Measurements from ENCODE around the gene ERN1.
"Not testable (repeated sequence)": the region's sequence is repeated elsewhere in the genome, so short reads cannot be mapped to it uniquely, and the experiment has no call there.

Gene ERN1

DNA sequence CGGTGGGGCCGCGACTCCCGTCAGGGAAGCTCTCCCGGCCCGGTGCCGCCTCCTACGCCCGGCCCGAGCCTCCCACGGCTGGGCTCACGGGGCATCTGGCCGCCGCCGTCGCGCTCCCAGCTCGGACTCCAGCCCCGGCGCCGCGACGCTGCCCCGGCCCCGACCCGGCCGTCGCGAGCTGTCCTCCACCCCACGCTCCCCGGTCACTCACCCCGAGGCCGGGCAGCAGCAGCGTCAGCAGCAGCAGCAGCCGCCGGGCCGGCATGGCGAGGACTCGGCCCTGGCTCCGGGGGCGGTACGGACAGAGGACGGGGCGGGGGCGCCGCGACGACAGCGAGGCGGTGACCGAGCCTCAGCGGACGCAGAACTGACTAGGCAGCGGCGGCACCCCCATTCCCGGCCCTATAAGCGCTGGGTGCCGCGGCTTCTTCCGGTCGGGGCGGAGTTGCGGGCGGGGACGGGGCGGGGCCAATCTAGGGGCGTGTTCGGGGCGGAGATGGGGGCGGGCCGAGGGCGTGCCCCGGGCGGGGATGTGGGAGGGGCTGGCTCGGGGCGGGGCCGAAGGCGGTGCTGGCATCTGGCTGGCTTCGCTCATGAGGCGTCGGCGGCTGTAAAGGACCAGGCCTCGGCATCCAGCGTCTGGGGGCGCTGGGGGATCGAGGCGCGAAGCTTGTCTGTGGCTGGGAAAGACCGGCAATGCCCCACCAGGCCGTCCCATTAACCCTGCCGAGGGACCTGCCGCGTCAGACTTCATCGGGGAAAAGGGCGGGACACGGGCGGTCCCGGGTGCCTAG lies at the start of gene ERN1:
TSS of gene ERN1 (minus strand) at position 380 of the 794 bp plus-strand sequence. CDS start at position 265, 115 bp downstream.
- DNase-seq (ENCODE audit: low read depth in 2 of 2): peak; percentile 81

DNA sequence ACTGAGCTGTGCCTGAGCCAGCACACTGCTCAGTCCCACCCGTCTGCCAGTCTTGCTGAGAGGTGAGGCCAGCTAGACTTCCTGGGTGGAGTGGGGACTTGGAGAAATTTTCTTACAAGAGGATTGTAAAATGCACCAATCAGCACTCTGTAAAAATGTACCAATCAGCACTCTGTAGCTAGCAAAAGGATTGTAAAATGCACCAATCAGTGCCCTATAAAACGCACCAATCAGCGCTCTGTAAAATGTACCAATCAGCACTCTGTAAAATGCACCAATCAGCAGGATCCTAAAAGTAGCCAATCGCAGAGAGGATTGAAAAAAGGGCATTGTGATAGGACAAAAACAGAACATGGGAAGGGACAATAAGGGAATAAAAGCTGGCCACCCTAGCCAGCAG lies 49.1 kb upstream of the ERN1 start:
- DNase-seq (ENCODE audit: low read depth in 2 of 2): not testable (repeated sequence)

DNA sequence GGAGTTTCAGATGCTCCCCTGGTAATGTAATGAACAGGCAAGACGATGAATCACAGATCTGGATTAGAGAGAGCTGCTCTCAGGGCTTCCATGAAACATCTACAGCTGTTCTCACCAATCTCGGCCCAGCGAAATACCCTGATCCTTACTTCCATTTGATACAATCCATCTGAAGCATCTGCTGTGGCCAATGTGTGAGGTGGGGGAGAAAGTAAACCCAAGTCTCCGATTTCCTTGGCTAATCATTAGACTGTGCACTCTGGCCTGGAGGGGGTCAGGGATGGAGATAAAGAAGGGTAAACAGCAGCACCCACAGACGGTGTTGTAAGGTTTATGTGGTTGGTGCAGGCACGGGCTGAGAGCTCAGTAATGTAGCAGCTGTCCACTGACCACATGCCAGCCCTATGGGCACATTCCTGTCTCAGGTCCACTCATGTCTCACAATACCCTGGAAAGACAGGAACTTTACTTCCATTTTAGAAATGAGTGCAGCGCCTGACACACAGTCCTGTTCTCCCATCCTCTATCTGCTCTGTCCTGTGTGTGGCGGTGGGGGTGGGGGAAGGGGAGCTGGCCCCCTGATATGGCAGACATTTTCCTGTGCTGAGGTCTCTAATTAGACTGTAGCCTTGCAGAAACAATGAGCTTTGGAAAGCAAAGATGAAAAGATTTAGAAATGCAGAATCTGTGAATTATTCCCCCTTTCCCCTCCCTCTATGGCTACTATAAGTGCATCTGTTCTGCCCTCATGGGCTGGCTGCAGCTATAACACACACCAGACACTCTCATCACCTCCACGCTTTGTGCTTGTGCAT lies 48.3 kb upstream of the ERN1 start:
- no peak for DNase-seq (ENCODE audit: low read depth in 2 of 2)

DNA sequence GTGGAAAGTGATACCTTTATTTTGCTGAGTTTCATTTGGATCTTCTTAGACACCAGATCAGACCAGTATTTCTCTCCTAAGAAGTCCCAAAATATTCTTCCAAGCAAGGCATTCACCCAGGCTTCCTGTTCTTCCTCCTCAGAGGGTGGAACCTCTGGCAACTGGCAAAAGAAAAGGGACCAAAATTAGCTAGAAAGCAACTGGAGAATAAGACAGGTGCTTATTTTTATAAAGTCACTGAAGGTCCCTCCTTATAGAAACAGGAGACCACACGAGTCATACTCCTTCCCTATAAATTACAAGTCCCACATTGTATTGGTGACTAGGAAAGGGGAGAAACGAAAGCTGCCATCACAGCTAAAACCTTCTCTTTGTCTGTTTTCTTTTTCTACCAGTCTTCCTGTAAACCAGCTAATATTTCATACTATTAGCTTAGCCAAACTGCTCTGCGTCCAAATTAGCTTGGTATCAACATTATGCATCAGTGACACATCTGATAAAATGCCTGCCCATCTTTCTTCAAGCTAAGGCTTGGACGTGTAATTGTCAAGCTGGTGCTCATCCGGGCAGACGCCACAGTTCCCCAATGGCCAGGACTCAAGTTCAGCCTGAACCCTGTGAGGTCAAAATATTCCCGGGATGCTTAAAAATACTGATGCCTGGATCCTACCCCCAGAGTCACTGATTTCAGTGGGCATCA lies 47.5 kb upstream of the ERN1 start:
- no peak for DNase-seq (ENCODE audit: low read depth in 2 of 2)

DNA sequence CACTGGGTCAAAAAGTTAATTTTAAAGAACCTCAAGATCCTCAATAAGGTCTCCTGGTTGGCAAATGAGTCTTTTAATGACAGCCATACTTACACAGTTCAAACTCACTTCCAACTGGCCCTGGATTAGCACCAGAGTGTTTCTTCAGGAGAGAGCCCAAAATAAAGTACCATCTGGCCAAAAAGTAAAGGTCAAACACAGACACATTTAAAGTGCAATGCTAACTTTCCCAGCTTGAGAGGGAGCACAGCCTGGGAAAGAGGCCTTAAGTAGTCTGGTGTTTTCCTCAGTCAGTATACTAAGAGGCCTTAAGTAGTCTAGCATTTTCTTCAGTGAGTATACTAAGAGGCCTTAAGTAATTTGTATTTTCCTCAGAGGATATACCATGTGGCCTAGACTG lies 46.6 kb upstream of the ERN1 start:
- no peak for DNase-seq (ENCODE audit: low read depth in 2 of 2)

DNA sequence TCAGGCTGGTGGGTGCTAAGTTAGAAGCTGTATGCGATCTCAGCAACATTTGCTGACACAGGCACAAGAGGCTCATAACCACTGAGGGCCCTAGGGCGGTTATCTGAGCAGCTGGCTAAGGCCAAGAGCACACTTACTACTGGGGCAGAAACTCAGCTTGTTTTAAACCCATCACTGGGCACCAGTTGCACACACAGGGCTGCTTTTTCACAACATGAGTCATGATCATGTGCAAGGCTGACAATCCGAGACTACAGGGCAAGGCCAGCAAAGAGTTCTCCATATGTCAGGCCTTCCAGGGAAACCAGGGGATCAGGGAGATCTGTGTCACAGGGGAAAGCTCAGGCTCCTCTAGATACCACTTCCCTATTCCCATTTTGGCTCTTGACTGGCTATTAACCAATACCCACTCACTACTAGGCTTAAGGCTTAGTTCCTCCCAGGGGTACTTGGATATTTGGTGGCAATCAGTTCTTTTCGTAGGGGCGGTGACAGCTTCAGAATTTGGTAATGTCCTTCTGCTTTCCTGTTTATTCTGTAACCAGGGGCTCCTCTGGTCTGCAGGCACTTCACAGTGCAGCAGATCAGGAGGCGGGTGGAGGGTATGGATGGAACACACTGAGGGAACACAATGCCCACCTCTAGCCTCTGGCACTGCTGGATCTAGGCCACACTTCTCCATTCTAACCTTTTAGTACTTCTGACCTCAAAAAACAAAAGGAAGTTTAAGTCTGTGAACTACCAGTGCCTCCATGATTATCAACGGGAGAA lies 44.9 kb upstream of the ERN1 start:
- no peak for DNase-seq (ENCODE audit: low read depth in 2 of 2)

DNA sequence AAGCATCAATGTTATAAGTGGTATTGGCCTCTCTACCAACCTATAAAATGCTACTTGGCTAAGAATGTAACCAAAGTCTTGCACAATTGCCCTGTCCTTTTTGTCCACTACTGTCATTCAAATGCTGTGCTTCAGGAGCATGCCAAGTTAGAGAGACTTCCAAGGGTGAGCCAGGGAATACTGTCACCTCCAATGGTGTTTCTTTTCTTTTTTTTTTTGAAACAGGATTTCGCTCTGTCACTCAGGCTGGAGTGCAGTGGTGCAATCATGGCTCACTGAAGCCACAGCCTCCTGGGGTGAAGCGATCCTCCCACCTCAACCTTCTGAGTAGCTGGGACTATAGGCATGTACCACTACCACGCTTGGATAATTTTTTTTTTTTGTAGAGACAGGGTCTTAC lies 43.7 kb upstream of the ERN1 start:
- DNase-seq (ENCODE audit: low read depth in 2 of 2): no peak

DNA sequence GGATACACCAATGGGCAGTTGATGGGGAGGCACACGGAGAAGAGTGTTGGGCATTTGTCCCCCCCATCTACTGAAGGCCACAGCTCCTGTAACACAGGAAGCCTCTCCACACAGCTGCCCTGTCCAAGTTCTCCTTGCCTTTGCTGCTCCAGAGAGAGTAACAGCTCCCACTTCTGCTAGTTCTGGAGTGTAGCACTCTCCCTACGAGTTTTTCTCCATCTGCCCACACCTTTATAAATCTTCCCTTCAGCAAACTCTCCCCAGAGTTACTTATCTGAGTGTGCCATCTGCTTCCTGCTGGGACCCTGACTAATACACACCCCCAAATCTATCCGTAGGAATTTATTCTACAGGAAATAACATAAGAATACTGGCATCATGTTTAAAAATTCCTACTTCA lies 42.6 kb upstream of the ERN1 start:
- DNase-seq (ENCODE audit: low read depth in 2 of 2): no peak

DNA sequence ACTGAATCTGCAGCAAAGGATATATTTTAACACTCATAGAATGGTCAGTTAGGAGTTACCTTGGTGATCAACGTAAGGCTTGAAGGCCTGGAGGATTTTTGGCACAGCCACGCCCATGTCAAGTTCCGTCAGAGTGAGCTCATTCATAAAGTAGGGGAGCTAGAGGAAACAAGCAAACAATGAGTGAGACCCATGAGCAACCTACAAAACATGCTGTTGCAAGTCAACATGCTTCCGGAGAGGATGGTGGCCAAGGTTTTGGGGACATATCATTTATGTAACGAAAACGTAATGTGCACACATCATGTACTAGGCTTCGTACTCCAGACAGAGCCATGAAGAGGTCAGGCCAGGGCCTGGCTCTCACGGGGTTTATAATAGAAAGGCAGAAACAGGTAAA lies 41.1 kb upstream of the ERN1 start:
- no peak for DNase-seq (ENCODE audit: low read depth in 2 of 2)

DNA sequence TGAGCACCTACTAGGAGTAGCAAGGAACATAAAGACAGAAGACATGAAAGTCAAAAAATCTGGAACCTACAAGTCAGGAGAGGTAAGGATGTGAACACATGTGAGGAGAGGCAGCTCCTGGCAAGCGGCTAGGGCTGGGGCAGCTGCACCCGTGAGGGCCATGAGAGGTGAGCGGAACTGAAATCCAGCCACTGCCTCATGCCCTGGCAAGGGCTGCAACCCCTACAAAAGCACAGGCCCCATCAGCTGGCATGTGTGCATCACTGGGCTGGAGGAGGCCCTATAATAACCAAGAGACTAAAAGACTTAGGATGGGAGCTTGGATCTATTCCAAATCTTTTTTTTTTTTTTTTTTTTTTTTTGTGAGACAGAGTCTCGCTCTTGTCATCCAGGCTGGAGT lies 40.3 kb upstream of the ERN1 start:
- DNase-seq (ENCODE audit: low read depth in 2 of 2): no peak

DNA sequence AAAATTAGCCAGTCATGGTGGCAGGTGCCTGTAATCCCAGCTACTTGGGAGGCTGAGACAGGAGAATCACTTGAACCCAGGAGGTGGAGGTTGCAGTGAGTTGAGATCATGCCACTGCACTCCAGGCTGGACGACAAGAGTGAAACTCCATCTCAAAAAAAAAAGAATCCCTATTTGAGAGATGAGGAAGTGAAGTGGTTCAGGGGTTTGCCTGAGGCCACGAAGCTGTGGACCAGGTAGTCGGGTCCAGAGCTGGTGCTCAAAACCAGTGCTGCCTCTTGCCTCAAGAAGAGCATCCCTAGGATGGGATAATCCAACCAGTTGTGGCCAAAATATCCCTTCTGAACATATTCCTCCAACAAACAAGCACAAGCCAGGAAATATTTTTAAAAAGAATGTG lies 37.7 kb upstream of the ERN1 start:
- DNase-seq (ENCODE audit: low read depth in 2 of 2): not testable (repeated sequence)

DNA sequence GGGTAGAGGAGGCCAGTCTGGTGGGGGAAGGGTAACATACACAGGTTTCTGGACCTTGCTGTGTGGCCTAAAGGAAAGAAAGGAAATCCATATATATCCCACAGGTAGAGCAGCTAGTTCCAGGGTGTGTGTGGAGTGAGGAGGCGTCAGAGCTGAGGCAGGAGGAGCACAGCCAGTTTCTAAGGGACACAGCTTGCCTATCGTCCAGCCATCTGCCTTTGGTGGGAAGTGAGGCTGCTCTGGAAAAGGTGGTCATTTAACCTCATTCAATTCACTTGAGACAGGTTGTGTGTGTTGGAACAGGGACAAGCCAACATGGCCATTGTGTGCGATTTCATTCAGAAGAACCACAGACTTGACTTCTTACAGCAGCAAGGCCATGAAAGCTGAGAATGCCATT lies 36.9 kb upstream of the ERN1 start:
- DNase-seq (ENCODE audit: low read depth in 2 of 2): no peak

DNA sequence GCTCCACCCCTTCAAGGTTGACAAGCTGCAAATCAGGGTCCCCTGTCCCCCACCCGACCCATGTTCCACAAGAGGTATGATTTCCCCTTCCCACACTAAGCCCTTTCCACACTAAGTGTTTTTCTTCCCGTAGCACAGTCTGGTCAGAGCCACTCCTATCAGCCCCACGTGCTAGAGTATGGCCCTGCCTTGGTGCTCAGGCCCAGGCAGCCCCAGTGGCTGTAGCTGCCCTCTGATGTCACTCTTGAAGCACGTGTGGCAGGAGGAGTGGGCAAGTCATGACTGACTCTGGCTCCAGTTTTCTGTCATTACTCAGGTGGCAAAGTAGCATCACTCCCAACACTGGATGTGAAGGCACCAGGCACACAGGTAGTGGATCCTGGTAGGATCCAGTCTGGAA lies 35.4 kb upstream of the ERN1 start:
- DNase-seq (ENCODE audit: low read depth in 2 of 2): no peak

DNA sequence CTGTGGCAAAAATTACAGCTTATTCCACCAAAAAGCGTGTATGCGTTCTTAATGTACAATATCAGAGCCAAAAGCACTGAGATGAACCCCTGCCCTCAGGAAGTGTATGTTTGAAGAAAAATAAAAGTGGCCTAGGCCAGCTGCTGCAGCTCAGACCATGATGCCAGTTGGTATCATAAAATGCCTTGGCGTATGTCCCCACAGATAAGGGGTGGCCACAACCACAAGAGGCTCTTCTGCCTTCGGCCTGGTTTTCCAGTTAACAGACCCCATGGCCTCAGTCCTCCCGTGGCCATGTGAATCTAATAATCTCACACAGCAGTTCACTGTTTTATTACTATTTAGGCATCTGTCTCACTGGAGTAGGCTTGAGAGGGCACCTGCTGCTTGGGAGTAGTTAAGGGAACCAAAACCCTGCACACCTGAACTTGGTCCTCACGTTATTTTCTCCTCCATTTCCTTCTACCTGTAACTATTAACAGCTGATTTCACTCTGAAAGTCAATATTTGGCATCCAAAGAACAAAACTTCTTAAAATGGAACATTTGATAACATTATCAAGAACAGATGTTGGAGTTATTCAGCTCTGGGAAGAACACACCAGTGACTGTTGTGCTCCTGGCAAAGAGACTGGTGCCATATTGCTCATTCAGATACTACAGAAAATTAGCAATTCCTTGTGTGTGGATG lies 34.8 kb upstream of the ERN1 start:
- no peak for DNase-seq (ENCODE audit: low read depth in 2 of 2)

DNA sequence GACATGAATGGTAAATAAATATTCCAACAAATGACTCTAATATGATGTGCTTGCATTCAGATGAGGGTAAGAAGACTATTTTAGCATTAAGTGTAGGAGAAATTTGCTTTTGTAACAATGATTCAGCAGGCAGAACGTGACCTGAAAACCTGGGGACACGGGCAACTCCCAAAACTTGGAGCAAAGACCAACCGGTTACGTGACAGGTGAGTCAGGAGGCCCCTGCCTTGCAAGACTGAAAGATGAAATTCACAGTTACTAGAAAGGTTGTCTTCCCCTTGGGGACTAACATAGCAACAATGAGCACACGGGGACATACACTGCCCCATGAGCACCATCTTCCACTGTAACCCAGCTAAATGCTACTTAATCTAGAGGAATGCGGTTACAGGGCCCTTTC lies 33.5 kb upstream of the ERN1 start:
- DNase-seq (ENCODE audit: low read depth in 2 of 2): no peak

DNA sequence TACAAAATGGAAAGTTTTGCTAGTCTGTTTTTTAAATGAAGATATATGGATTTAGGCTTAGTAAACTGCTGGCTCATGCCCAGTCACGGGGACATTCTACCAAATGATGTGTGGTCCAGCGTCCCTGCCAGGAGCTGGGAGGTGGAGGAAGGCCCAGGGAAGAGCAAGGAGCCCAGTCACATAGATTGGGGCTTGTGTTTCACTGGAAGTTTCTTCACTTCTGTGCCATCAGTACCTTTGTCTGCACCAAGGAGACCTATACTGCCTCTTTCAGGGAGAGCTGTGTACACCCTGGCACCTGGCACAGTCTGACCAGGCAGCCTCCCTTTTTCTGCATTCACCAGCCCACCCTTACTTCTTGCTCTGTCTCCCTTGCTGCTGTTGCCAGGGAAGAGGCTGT lies 32.6 kb upstream of the ERN1 start:
- no peak for DNase-seq (ENCODE audit: low read depth in 2 of 2)

DNA sequence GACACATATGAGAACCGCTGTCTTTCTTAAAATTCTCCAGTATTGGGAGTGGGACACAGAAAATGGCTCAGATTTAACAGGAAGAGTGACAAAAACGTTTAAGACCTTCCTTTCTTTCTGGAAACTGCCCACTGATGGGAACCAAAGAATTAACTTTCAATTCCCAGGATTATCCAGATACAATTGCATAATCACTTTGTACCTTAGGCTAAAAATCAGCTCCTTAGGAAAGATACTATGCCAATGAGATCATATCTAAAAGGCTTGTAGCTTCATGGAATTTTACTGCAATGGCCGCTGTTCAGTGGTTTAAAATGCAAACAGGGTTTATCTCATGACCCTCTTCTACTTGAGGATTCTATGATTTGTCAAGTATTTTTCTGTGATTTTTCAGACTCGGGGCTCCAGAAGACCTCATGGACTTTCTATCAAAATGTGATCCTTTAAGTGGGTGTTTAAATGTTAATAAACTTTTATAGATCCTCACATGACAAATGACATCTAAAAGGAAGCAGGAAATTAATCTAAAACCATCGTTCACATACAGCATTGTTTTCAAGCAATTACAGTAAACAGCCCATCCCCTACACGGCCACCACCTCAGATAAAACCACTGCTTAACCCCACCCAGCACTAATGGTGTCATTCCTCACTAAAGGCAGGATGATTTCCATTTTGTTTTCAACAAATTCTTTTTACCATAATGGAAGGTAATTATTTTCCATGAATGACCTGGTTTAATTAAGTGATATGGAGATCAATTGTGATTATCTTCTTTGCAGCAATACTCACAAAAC lies 31.6 kb upstream of the ERN1 start:
- DNase-seq (ENCODE audit: low read depth in 2 of 2): no peak

DNA sequence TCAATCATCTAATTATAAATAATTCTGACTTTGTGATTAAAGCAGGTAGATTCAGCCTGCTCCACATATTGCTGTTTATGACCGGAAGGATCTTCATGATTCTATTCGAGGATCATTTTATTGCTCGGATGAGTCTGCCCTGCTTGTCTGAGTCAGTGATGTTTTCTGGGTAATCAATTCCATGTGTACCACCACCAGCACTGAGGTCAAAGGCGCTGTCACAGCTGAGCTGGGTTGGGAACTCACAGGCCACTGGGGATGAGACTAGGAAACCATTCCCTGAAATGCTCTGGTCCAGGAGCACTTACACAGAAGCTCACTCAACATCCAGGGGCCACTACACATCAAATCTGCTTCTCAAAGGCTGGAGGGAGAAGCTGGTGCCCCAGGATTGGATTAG lies 30.4 kb upstream of the ERN1 start:
- DNase-seq (ENCODE audit: low read depth in 2 of 2): peak in 1 of 2 experiments; percentile 24

DNA sequence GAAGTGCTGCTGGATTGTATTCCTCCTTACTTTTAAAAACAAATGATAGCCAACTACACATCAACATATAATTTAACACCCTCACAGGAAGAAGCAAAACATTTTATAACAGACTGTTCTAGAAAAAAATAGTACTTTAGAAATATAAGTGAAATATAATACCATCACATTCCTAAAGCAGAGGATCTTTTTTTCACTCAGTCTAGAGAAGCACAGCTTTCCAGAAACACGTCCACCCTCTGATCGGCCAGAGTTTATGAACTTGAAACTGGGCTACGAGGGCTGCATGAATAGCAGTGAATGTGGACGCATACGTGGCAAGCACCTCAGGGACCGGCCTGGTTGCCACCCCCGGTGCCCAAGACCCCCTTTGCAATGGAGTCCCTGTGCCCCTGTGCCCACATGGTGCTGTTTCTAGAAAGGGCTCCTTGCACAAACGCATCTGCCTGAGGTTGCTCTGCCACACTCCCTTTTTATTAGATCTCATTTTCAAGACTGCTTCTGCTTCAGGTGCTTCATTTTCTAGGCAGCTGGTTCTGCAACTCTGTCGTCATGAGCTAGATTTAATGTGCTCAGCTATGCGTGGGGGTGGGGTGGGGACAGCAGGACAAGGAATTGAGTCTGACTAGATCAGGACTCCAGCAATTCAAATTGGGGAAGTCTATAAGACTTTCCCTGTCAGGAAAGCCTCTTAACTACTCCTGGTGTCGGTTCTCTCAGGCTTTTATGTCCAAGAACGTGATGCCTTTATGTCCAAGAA lies 29.1 kb upstream of the ERN1 start:
- DNase-seq (ENCODE audit: low read depth in 2 of 2): no peak

DNA sequence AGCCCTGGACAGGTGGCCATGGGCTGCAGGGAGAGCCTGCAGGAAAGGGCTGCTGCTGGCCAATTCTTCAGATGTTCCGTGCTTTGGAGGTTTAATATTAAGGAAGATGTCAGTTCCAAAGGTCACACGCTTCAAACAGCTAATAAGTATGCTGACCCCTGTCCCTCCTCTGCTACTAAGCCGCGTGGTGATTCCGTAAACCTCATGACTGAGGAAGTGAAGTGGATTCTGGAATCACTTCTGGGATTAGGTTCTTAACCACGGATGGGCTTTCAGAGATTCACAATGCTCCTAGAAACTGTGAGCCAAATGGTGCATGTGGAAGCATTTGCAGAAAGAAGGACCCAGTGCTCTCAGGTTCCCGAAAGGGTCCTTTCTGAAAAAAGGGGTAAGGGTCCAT lies 28.5 kb upstream of the ERN1 start:
- DNase-seq (ENCODE audit: low read depth in 2 of 2): no peak

All from fibroblast of skin of left biceps (primary cell).